NCI-H1417 (cell line): ENCODE results near the gene ERCC6L.

Experiments
- DNase-seq, 3 experiments: peaks; one replicate each; lab custom pipeline; 2025; lab: John Stamatoyannopoulos, UW

Gene ERCC6L

DNA sequence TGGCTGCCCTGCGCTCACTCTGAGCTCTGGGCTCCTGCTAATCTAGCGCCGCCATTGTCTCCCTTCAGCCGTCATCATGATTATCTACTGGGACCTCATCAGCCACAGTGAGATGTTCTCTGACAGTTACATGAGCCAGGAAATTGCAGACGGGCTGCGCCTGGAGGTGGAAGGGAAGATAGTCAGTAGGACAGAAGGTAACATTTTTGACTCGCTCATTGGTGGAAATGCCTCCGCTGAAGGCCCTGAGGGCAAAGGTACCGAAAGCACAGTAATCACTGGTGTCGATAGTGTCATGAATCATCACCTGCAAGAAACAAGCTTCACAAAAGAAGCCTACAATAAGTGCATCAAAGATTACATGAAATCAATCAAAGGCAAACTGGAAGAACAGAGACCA lies 79.1 kb downstream of the ERCC6L start:
- DNase-seq = no peak

DNA sequence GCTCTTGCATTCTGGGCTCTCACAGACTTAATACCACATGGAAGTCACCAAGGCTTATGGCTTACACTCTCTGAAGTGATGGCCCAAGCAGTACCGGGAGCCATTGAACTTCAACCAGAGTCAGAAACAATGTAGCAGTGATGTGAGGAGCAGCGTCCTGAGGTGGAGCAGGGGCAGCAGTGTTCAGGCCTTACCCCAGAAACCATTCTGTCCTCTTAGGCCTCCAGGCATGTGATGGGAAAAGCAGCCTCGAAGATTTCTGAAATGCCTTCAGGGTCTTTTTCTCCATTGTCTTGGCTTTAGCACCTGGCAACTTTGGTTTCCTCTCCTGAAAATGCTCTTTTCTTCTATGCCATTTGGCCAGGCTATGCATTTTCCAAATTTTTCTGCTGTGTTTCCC lies 80.1 kb downstream of the ERCC6L start:
- no peak for DNase-seq
